Epidermal melanocyte (primary cell): ENCODE measurements around the gene MAEL.

Source experiments
- DNase-seq: peaks from one replicate; pipeline ENCODE4 v3.0.0; 2011; ENCODE audit warnings: low spot score; ENCODE audit not compliant: insufficient read length

MAEL gene

DNA sequence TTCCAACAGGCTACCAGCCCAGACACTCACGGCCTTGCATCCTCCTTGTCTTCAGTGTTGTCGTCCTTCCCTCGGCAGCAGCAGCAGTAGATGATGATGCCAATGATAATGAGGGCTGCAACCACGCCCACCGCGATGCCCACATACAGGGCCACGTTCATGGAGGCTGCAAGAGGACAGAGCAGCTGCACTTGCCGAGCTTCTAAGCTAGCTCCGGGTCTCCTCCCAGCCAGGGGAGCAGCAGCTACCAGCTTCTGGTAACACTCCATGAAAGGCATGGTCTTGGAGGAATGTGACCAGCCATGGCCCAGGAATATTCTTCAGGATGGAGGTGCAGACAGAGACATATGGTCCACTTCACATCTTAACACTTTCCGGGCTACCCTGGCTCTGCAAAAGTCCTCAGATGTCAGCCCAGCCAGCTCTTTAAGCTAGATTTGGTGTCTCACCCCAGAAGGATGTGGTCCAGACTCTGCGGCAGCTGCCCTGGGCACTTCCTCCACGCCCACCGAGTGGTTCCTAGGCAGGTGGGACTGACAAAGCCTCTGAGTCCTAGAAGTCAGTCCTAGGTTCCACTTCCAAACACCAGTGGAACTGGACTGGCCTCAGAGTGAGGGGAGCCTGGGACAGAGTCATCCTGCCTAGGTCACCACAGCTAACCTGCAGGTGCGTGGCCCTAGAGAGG lies 66.0 kb downstream of the MAEL start:
- DNase-seq, result no peak

DNA sequence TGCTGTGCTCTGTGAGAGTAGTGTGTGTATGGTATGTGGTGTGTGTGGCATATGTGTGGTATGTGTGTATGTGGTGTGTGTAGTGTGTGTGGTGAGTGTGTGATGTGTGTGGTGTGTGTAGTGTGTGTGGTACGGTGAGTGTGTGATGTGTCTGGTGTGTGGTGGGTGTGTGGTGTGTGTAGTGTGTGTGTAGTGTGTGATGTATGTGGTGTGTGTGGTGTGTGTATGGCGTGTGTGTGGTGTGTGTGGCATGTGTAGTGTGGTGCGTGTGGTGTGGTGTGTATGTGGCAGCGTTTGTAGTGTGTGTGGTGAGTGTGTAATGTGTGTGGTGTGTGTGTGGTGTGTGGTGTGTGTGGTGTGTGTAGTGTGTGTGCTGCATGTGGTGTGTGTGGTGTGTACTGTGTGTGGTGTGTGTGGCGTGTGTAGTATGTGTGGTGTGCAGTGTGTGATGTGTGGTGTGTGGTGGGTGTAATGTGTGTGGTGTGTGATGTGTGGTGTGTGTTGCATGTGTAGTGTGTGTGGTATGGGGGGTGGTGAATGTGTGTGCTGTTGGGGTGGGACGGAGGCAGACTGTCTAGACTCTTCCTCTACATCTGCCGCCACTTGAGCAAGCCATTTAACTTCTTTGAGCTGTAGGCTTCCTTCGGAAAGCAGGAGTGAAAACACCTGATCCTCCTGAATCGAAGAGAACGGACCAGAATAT lies 67.6 kb downstream of the MAEL start:
- no peak for DNase-seq

DNA sequence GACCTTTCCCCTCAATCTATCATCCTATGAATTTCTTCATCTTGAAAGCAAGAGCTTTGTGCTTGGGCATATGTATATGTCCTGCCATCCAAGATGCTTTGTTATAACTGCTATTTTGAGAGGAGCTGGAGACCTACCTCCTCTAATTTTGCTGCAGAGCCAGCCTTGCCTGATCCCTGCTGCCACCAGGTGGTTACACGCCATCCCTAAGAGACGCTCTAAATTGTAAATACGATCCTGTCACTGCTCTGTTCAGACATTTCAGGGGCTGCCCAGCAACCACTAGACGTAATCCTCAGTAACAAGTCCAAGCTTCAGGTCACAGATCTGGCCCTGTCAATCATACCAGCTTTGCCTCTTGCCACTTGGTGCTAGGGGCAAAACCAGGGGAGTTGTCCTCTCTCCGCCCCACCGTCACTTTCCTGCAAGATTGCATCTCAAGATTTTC lies 68.2 kb downstream of the MAEL start:
- DNase-seq, result no peak

DNA sequence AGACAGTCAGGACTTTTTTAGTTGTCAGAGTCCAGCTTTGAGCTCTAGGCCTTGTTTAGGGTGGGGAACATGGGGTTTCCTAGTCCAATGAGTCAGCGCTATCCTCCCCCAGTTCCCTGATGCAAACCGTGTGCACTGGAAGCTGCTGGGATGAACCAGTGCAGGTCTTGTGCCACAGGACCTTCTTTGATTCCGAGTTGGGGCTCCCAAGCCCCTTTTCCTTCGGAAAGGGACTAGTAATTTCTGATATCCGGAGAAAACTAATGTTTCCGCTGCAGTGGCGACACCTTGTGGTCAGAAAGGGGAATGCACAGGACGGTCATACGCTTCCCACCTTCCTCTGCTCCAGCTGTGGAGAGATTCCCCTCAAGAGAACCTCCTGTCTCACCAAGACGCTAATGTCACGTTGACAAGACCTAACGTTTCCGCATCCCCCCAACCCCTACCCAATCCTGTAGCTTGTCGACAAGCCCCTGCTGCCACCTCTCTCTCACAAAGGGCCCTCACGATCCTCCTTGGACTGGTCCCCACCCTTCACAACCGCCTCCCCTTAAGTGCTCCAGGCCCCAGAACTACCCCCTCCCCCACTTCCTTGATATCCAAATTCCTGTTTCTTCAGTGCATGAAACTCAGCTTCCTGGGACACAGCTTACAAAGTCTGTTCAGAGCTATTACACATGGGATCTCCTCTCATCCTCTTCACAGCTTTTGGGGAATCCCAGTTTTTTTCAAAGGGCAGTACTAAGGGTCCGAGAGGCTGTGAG lies 70.1 kb downstream of the MAEL start:
- DNase-seq, result no peak

DNA sequence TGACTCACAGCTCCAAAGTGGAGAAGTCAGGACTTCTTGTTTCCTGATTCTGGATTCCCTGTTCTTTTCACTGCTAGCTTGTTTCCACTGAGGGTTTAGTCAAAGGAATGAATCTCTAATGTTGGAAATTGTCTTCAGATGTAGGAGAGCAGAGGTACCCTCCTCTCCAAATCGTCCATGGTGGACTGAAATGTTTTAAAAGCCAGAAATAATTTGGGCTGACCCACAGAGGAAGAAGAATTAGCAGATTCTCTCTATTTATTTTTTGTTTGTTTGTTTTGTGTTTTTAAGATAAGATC lies 70.7 kb downstream of the MAEL start:
- DNase-seq, result no peak

DNA sequence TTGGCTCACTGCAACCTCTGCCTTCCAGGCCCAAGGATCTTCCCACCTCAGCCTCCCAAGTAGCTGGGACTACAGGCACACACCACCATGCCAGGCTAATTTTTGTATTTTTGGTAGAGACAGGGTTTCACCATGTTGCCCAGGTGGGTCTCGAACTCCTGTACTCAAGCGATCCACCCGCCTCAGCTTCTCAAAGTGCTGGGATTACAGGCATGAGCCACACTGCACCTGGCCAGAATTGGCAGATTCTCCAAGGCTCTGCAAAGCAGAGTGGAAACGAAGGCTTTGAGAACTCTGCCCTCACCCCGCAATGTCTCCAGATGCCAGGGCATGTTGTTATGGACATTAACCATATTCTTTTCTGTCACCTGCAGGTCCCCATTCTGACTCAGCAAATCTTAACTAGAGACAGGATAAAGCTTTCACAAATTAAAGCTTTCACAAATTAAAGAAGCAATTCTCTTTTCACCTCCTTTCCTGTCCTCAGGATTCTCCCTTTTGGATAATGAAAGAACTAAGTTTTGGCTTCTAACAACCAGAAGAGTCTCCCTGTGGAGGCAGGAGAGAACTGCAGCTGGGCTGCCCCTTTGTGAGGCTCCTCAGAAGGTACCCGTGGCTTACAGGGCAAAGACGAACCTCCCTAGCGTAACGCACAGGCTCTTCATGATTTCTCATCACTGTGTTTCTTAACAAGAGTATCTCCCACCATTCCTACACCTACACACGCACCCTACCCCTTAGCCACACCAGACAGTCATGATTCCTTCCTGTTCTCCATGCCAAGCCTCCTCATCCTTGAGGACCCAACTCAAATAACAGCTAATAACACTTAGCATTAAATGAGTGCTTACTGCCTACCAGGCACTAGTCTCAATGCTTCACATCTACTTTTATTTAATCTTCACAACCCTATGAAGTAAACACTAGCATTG lies 71.3 kb downstream of the MAEL start:
- no peak for DNase-seq

DNA sequence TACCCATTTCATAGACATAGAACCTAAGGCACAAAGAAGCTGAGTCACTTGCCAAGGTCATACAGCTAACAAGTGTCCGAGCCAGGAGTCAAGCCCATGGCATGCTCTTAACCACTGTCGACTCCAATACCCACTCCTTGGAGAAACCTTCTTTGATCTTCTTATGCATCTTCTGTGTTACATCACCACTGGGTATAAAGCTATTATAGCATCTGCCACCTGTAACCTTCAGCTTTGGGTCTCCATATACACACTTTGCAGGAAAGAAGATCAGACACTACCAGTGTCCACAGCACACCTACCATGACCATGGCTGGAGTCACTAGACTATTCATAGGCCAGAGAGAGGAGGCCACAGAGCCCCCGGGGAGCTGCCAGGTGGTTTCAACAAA lies 72.0 kb downstream of the MAEL start:
- DNase-seq, result no peak

DNA sequence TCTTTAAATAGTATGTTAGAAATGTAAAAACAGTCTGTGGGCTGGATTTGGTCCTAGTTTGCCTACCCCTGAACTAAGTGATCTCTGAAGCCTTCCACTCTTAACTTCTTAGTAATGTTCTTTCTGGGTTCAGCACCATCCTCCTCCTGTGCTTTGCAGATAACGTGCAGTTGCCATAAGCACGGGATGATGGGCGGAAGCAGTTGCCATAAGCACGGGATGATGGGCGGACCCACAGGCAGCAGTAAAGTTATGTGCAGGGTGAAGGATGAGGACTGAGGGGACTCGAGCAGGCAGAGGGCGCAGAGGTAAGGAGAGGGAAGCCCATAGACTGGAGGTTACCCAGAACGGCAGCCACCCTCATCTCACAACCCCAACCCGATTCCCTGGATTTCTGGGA lies 75.5 kb downstream of the MAEL start:
- no peak for DNase-seq

DNA sequence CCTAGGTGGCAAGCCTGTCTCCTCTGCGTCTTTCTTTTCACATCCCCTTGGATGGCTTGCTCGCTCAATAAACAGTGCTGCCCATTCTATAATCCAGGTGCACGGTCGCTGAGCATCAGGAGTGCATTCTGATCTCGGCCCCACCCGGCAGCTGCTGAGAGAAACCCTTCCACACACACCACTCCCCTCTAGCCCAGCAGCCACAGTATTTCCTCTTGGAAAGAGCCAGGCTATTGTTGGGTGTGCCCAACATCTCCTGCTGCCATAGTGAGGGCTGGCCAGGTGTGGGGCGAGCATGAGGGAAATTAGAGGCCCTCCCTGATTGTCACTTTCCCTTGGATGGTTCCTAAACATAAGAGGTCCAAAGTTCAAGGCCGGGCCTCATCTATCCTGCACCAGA lies 76.4 kb downstream of the MAEL start:
- no peak for DNase-seq

DNA sequence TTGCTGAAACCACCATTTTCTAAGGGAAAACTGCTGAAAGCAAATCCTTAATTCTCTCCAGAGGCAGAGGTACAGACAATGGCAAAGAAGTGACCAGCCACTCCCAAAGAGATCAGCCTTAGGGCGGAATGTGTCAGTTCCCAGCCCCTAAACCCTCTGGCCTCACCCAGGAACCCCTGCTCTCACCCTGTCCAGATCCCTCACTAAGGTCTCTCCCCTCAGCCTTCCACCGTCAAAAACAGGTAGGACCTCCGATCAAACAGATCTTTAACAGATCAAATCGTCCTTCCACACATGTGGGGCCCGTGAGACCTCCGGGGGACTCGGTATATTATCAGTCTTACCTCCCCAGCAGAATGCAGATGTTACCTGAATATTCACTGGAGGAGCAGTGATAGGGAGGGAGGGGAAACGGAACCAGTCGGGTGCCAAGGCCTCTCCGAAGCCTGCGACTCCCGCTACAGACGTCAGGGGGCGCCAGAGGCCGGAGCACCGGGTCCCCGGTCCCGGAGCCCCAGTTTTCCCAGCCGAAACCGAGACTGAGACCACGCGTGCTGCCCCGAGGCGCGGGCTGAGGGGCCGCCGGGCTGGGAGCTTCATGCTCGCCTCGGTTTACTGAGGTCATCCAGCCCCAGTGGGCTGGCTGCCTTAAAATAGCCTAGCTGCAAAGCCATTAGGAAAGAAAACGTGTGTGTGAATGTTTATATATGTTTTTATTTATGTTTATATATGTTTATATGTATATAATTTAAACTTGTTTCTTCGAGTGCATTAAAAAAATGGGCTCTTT lies 77.4 kb downstream of the MAEL start:
- DNase-seq, result peak; percentile 79

DNA sequence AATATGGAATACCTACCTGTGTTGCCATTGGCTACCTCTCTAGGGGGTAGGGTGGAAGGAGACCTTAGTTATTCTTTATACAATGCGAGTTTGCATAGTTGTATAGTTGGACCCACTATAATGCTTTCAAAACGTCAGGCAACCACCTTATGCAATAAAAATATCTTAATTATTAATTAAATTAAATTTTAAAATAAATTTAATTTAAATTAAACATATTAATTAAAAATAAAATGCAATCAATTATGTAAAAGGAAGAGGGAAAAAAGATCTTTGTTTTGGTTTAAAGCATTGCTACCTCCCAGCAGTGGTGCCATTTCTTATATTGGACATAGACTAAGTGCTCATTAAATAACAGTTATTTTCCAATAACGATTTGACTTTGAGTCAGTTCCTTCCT lies 78.8 kb downstream of the MAEL start:
- DNase-seq, result no peak

DNA sequence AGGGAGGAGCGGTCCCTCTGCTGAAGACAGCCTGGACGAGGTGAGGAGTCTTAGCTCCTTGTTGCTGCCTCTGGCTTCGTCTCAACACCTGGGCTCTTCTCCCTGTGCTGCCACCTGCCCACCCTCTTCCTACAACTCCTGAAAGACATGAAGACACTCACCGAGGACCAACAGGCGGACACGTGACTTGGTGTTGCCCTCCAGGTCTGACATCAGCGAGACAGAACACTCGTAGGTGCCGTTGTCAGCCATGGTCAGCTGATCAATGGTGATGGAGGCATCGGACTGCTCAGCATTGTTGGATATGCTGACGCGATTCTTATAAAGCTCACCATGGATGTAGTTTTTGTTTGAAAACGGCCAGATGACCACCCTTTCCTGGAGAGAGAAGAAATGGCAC lies 79.7 kb downstream of the MAEL start:
- DNase-seq, result no peak

DNA sequence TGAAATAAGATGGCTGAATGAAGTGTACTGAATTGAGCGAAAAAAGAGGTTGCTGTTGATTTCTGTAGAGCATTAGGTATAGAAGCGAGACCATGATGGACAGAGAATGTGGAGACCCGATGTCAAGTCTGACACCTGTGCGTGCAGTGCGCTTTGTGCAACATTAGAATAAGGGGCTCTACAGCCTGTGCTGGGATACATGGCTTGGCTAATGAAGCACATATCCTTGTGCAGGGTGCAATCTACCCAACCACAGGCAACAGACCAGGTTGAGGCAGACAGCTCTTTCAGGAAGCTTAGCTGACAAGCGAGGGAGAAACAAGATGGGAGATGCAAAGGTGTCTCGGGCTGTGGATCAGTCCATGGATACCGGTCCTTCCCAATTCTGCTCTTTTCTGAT lies 82.2 kb downstream of the MAEL start:
- DNase-seq, result no peak
